K562 (cell line): ENCODE measurements around the gene SIRT7. TPM values are rescaled to one million over a fixed set of nuclear protein-coding genes. Genes with fewer than 3 reads are reported as not detected.
A peak's percentile ranks its signal among the peaks of the same experiment; 100 is the strongest.

Experiments used
- BRD4 ChIP-seq: fragments of 200-600 bp; sonication (generic); IDR thresholded peaks from 2 replicates; pipeline ENCODE4 v1.6.1; 2017; ENCODE audit warnings: inconsistent platforms
- CREB3L1 ChIP-seq: fragments of 450-650 bp; IDR thresholded peaks from 2 replicates; pipeline ENCODE4 v1.6.1; 2014; ENCODE audit warnings: low read depth, mild to moderate bottlenecking, moderate library complexity, borderline replicate concordance
- ESRRA ChIP-seq: fragments of 450-650 bp; IDR thresholded peaks from 2 replicates; pipeline ENCODE4 v1.6.1; 2014; ENCODE audit warnings: low read depth, mild to moderate bottlenecking, moderate library complexity, borderline replicate concordance
- FOSL1 ChIP-seq: fragments of 200-800 bp; sonication (Bioruptor generic); conservative IDR thresholded peaks from 2 replicates; pipeline ENCODE4 v1.6.1; 2016; ENCODE audit warnings: missing genetic modification characterization, missing compliant biosample characterization
- FOXA3 ChIP-seq, 2 experiments: fragments of 450-650 bp in 1 of 2; sonication (generic) in 1 of 2; formaldehyde crosslinking; IDR thresholded peaks in 1 of 2; conservative IDR thresholded peaks in 1 of 2; 2 replicates each; pipeline versions ENCODE4 v1.4.0 to v1.8.0; 2020 to 2022; ENCODE audit warnings: mild to moderate bottlenecking in 2 of 2, missing genetic modification reagents in 1 of 2
- HDAC2 ChIP-seq: fragments of 450-650 bp; IDR thresholded peaks from 2 replicates; pipeline ENCODE4 v1.6.1; 2016; ENCODE audit warnings: mild to moderate bottlenecking
- MTA3 ChIP-seq: fragments of 450-650 bp; formaldehyde crosslinking; IDR thresholded peaks from 2 replicates; pipeline ENCODE4 v1.6.1; 2017; ENCODE audit warnings: mild to moderate bottlenecking, borderline replicate concordance
- MYC ChIP-seq, 2 experiments: fragments of 250-450 bp in 1 of 2; sonication (Bioruptor Pico) in 1 of 2; IDR thresholded peaks; 2 replicates each; pipeline versions ENCODE4 v1.5.1 to v1.6.1; 2012 to 2021; ENCODE audit warnings: low read depth in 2 of 2, borderline replicate concordance in 1 of 2, improper control_type of control experiment in 1 of 2, low read length in 1 of 2, mild to moderate bottlenecking in 1 of 2, moderate library complexity in 1 of 2
- NR2C2 ChIP-seq, 2 experiments: fragments of 200-800 bp in 1 of 2; sonication (Bioruptor generic) in 1 of 2; sonication (generic) in 1 of 2; formaldehyde crosslinking in 1 of 2; IDR thresholded peaks; 2 replicates each; pipeline versions ENCODE4 v1.6.1 to v1.8.0; 2016 to 2022; ENCODE audit warnings: mild to moderate bottlenecking in 1 of 2, missing compliant biosample characterization in 1 of 2, missing genetic modification characterization in 1 of 2, missing genetic modification reagents in 1 of 2
- NRF1 ChIP-seq, 2 experiments: fragments of 450-650 bp; IDR thresholded peaks in 1 of 2; conservative IDR thresholded peaks in 1 of 2; 2 replicates each; pipeline ENCODE4 v1.6.1; 2014; ENCODE audit warnings: mild to moderate bottlenecking in 2 of 2
- POLR2A ChIP-seq: fragments of 450-650 bp; conservative IDR thresholded peaks from 2 replicates; pipeline ENCODE4 v1.6.1; 2016
- RBM39 ChIP-seq: fragments of 200-400 bp; formaldehyde crosslinking; optimal IDR thresholded peaks from 2 replicates; pipeline ENCODE3; 2018; ENCODE audit warnings: low read depth, low read length
- SIN3A ChIP-seq, 2 experiments: fragments of 150-350 bp in 1 of 2; IDR thresholded peaks; 2 replicates each; pipeline ENCODE4 v1.6.1; 2011 to 2016; ENCODE audit warnings: borderline replicate concordance in 2 of 2, low read depth in 2 of 2, low read length in 2 of 2, mild to moderate bottlenecking in 2 of 2, moderate library complexity in 2 of 2; ENCODE audit not compliant: control insufficient read depth in 1 of 2
- UBTF ChIP-seq, 2 experiments: IDR thresholded peaks; 2 replicates each; pipeline ENCODE4 v1.6.1; 2012; ENCODE audit warnings: improper control_type of control experiment in 2 of 2, low read depth in 2 of 2, low read length in 2 of 2, borderline replicate concordance in 1 of 2
- XRCC5 ChIP-seq: fragments of 200-400 bp; formaldehyde crosslinking; IDR thresholded peaks from 2 replicates; pipeline ENCODE4 v1.6.1; 2017; ENCODE audit warnings: low read depth, mild to moderate bottlenecking, low read length
- ZBTB34 ChIP-seq: fragments of 250-450 bp; sonication (Bioruptor Pico); IDR thresholded peaks from 2 replicates; pipeline ENCODE4 v1.8.0; 2021; ENCODE audit warnings: mild to moderate bottlenecking, moderate library complexity
- ZEB2 ChIP-seq: fragments of 450-650 bp; IDR thresholded peaks from 2 replicates; pipeline ENCODE4 v1.6.1; 2016
- polyA plus RNA-seq, 8 experiments: library from polyadenylated mRNA; depleted of rRNA in 4 of 8; stranded (reverse) in 5 of 8; unstranded in 3 of 8; fragments of >200 nt; fragmentation: Nextera tagmentation in 2 of 8; fragmentation: Illumina TruSeq in 1 of 8; extraction: Ambion mirVana in 2 of 8; extraction: Trizol in 1 of 8; gene quantifications; 2 replicates each; pipeline versions ENCODE4 v1.2.1 to v1.2.3, GENCODE V29; 2011 to 2014; ENCODE audit warnings: inconsistent platforms in 1 of 8, missing spikeins in 1 of 8
- total RNA-seq, 7 experiments: library from RNA; depleted of rRNA in 6 of 7; stranded (reverse); fragments of >200 nt in 6 of 7; fragmentation: Illumina TruSeq in 2 of 7; extraction: Trizol in 2 of 7; gene quantifications; 2 replicates each; pipeline versions ENCODE4 v1.2.1 to v1.2.3, GENCODE V29; 2011 to 2021; ENCODE audit warnings: low replicate concordance in 1 of 7

SIRT7 gene
- total and polyA plus RNA-seq, 9 of the 15 experiments (the other 6 are each of a cell fraction or from before 2014, with no cell fraction given) = 1.6 to 54.8 (median 20.3) TPM

- TF ChIP-seq UBTF (IDR thresholded peaks at IDR 0.05; ENCODE audit: borderline replicate concordance in 1 of 2, low read depth in 2 of 2, low read length in 2 of 2) = peak in 1 of 2 experiments; percentile 35; a peak in 1 of 4 replicates
- no peak for TF ChIP-seq ZBTB34 (CRISPR knock-in tag)
- peak in 1 of 2 experiments; percentile 4; a peak in 1 of 4 replicates for TF ChIP-seq SIN3A (IDR thresholded peaks at IDR 0.05; ENCODE audit: borderline replicate concordance in 2 of 2, control insufficient read depth in 1 of 2, low read depth in 2 of 2, low read length in 2 of 2)
- TF ChIP-seq BRD4 = no peak
- TF ChIP-seq ZEB2 = 0 out of 2 replicates have a peak, but pooled peaks have one; percentile 19
- peak; percentile 25; the same call in 1 of the 2 replicates for TF ChIP-seq HDAC2
- 0 out of 2 replicates have a peak, but pooled peaks have one; percentile 17 for TF ChIP-seq POLR2A
- no peak for TF ChIP-seq RBM39
- TF ChIP-seq MYC (IDR thresholded peaks at IDR 0.05; ENCODE audit: low read depth, low read length) = peak; percentile 83
- no peak for TF ChIP-seq MYC (CRISPR knock-in tag; IDR thresholded peaks at IDR 0.05; ENCODE audit: borderline replicate concordance, low read depth)
- TF ChIP-seq XRCC5 = 0 out of 2 replicates have a peak, but pooled peaks have one; percentile 26
- peak; percentile 51; the same call in 1 of the 2 replicates for TF ChIP-seq FOSL1 (tag)
- TF ChIP-seq CREB3L1 = no peak
- 0 out of 2 replicates have a peak, but pooled peaks have one; percentile 38 for TF ChIP-seq MTA3
- 0 out of 4 replicates have a peak, but pooled peaks of 1 of the 2 experiments have one; percentile 9 for TF ChIP-seq NRF1 (conservative IDR thresholded peaks at IDR 0.05 in 1 of 2, IDR thresholded peaks at IDR 0.05 in 1 of 2)
- TF ChIP-seq ESRRA = peak; percentile 91
- TF ChIP-seq NR2C2 (CRISPR knock-in tag; IDR thresholded peaks at IDR 0.05) = peak; percentile 17; the same call in 1 of the 2 replicates
- peak; percentile 95 for TF ChIP-seq NR2C2 (tag; IDR thresholded peaks at IDR 0.05)
- TF ChIP-seq FOXA3 (CRISPR knock-in tag; conservative IDR thresholded peaks at IDR 0.05 in 1 of 2, IDR thresholded peaks at IDR 0.05 in 1 of 2) = no peak; a peak in 1 of 4 replicates
These were observed 7.8 kb downstream of the SIRT7 start (continued) for GRCh38 chr17:81909966-81910839.
